ENCODE data around the gene SEC11A.
"Not testable (repeated sequence)": the region's sequence is repeated elsewhere in the genome, so short reads cannot be mapped to it uniquely, and the experiment has no call there.

The SEC11A gene

GRCh38 chr15:84645997-84646396 is 69.9 kb downstream of the SEC11A start:
- peaks cover 17% of the 10 kb centered on the region for H3K36me3 Mint-ChIP-seq

GRCh38 chr15:84645496-84645895 is 70.4 kb downstream of the SEC11A start:
- Mint-ChIP-seq H3K4me3 (no peak overlapping the region), H3K36me3 (peaks cover 19% of the 10 kb centered on the region), H3K4me1 (peaks cover 20% of the 10 kb centered on the region), H3K27me3 (no peaks in the 10 kb centered on the region), H3K27ac (no peak overlapping the region), H3K9me3 (no peaks in the 10 kb centered on the region)

More at GRCh38 chr15:84645997-84646396, 69.9 kb downstream of the SEC11A start:
- Mint-ChIP-seq H3K9me3 (no peaks in the 10 kb centered on the region), H3K27me3 (no peaks in the 10 kb centered on the region), H3K4me1 (peaks cover 16% of the 10 kb centered on the region), H3K4me3 (no peak overlapping the region), H3K27ac (peak overlapping the region; percentile 51)

GRCh38 chr15:84643838-84644237 is 72.1 kb downstream of the SEC11A start:
- Mint-ChIP-seq H3K4me1 (peaks cover 15% of the 10 kb centered on the region), H3K36me3 (peaks cover 15% of the 10 kb centered on the region), H3K27ac (no peak overlapping the region), H3K27me3 (no peaks in the 10 kb centered on the region), H3K4me3 (no peak overlapping the region), H3K9me3 (no peaks in the 10 kb centered on the region)

GRCh38 chr15:84642640-84643039 is 73.3 kb downstream of the SEC11A start:
- not testable (repeated sequence) for H3K36me3 Mint-ChIP-seq, H3K4me3 Mint-ChIP-seq, H3K9me3 Mint-ChIP-seq, H3K27ac Mint-ChIP-seq, H3K27me3 Mint-ChIP-seq
- peaks cover 13% of the 10 kb centered on the region for H3K4me1 Mint-ChIP-seq

- not testable (repeated sequence) for H3K36me3 Mint-ChIP-seq, H3K27ac Mint-ChIP-seq, H3K27me3 Mint-ChIP-seq, H3K9me3 Mint-ChIP-seq, H3K4me3 Mint-ChIP-seq
- peaks cover 13% of the 10 kb centered on the region for H3K4me1 Mint-ChIP-seq
These were observed 74.1 kb downstream of the SEC11A start for GRCh38 chr15:84641871-84642270.

- no peaks in the 10 kb centered on the region for H3K9me3 Mint-ChIP-seq
- H3K27me3 Mint-ChIP-seq: no peaks in the 10 kb centered on the region
- H3K36me3 Mint-ChIP-seq: peaks cover 5% of the 10 kb centered on the region
- H3K4me3 Mint-ChIP-seq: peak overlapping the region; percentile 20
- peak overlapping the region; percentile 55 for H3K27ac Mint-ChIP-seq
- H3K4me1 Mint-ChIP-seq: peaks cover 36% of the 10 kb centered on the region
These were observed 77.8 kb downstream of the SEC11A start for GRCh38 chr15:84638103-84638502.

GRCh38 chr15:84634228-84634837 is 81.6 kb downstream of the SEC11A start:
- peaks cover 44% of the 10 kb centered on the region for H3K4me1 Mint-ChIP-seq
- H3K27me3 Mint-ChIP-seq: no peaks in the 10 kb centered on the region
- peak overlapping the region; percentile 79 for H3K27ac Mint-ChIP-seq
- peak overlapping the region; percentile 88 for H3K4me3 Mint-ChIP-seq
- H3K36me3 Mint-ChIP-seq: peaks cover 2% of the 10 kb centered on the region
- H3K9me3 Mint-ChIP-seq: no peaks in the 10 kb centered on the region

GRCh38 chr15:84633311-84634227 is 82.4 kb downstream of the SEC11A start:
- H3K36me3 Mint-ChIP-seq: peaks cover 2% of the 10 kb centered on the region
- H3K4me1 Mint-ChIP-seq: peaks cover 44% of the 10 kb centered on the region
- peak overlapping the region; percentile 94 for H3K4me3 Mint-ChIP-seq
- peak overlapping the region; percentile 96 for H3K27ac Mint-ChIP-seq
- no peaks in the 10 kb centered on the region for H3K9me3 Mint-ChIP-seq
- H3K27me3 Mint-ChIP-seq: no peaks in the 10 kb centered on the region

GRCh38 chr15:84631706-84632272 is 84.2 kb downstream of the SEC11A start:
- Mint-ChIP-seq H3K36me3 (peaks cover 2% of the 10 kb centered on the region), H3K9me3 (no peaks in the 10 kb centered on the region), H3K4me1 (peaks cover 37% of the 10 kb centered on the region), H3K27ac (peak overlapping the region; percentile 93), H3K4me3 (peak overlapping the region; percentile 93), H3K27me3 (no peaks in the 10 kb centered on the region)

- Mint-ChIP-seq H3K4me3 (no peak overlapping the region), H3K4me1 (peaks cover 14% of the 10 kb centered on the region), H3K27me3 (no peaks in the 10 kb centered on the region), H3K36me3 (peaks cover 3% of the 10 kb centered on the region), H3K27ac (no peak overlapping the region), H3K9me3 (no peaks in the 10 kb centered on the region)
These were observed 86.9 kb downstream of the SEC11A start for GRCh38 chr15:84629033-84629432.

GRCh38 chr15:84625123-84625522 is 90.8 kb downstream of the SEC11A start:
- H3K4me1 Mint-ChIP-seq: no peaks in the 10 kb centered on the region
- no peak overlapping the region for H3K4me3 Mint-ChIP-seq
- H3K27ac Mint-ChIP-seq: peak overlapping the region; percentile 56

GRCh38 chr15:84624359-84624758 is 91.6 kb downstream of the SEC11A start:
- Mint-ChIP-seq H3K9me3 (peaks cover 7% of the 10 kb centered on the region), H3K27ac (no peak overlapping the region), H3K4me1 (no peaks in the 10 kb centered on the region), H3K27me3 (no peaks in the 10 kb centered on the region), H3K36me3 (peaks cover 30% of the 10 kb centered on the region), H3K4me3 (no peak overlapping the region)

More at GRCh38 chr15:84625123-84625522, 90.8 kb downstream of the SEC11A start:
- Mint-ChIP-seq H3K27me3 (no peaks in the 10 kb centered on the region), H3K9me3 (peaks cover 7% of the 10 kb centered on the region), H3K36me3 (peaks cover 27% of the 10 kb centered on the region)

GRCh38 chr15:84621358-84621979 is 94.5 kb downstream of the SEC11A start:
- H3K9me3 Mint-ChIP-seq: peaks cover 7% of the 10 kb centered on the region
- no peak overlapping the region for H3K27ac Mint-ChIP-seq
- no peaks in the 10 kb centered on the region for H3K27me3 Mint-ChIP-seq
- peaks cover 2% of the 10 kb centered on the region for H3K4me1 Mint-ChIP-seq
- peaks cover 31% of the 10 kb centered on the region for H3K36me3 Mint-ChIP-seq
- H3K4me3 Mint-ChIP-seq: no peak overlapping the region

GRCh38 chr15:84620626-84621025 is 95.3 kb downstream of the SEC11A start:
- H3K36me3 Mint-ChIP-seq: peaks cover 32% of the 10 kb centered on the region
- H3K4me3 Mint-ChIP-seq: no peak overlapping the region
- peaks cover 7% of the 10 kb centered on the region for H3K9me3 Mint-ChIP-seq
- H3K4me1 Mint-ChIP-seq: peaks cover 5% of the 10 kb centered on the region
- no peaks in the 10 kb centered on the region for H3K27me3 Mint-ChIP-seq
- H3K27ac Mint-ChIP-seq: no peak overlapping the region

All from activated naive CD4-positive, alpha-beta T cell treated with anti-CD3 and anti-CD28 coated beads, Interleukin-2, amount 50 U/mL, for 24 hours (primary cell).